ENCODE measurements around the gene OR12D2.
"Not testable (repeated sequence)": the region's sequence is repeated elsewhere in the genome, so short reads cannot be mapped to it uniquely, and the experiment has no call there.

The OR12D2 gene, protein sequence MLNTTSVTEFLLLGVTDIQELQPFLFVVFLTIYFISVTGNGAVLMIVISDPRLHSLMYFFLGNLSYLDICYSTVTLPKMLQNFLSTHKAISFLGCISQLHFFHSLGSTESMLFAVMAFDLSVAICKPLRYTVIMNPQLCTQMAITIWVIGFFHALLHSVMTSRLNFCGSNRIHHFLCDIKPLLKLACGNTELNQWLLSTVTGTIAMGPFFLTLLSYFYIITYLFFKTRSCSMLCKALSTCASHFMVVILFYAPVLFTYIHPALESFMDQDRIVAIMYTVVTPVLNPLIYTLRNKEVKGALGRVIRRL

DNA sequence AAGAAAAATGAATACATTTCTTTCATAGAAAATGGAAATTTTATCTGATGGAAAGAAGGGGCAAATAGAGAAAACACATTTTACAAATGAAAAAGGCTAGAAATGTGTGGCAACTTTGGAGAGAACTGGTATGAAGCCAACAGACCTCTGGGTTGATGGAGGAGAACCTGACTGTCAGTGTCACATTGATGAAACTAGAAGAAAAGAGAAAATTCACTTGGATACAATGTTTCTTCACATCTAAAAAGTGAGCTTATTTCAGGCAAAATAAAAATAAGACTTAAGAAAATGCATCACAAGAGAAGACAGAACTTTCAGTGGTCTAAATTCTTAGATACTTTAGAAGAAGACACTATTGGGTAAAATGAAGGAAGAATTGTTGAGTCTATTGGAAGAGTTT is at the start of gene OR12D2:
Gene OR12D2, plus strand, starts transcription at position 301 of the 400 bp plus-strand sequence. CDS start 1,069 bp downstream, outside the sequence.
- no peak for DNase-seq (ENCODE audit: low read depth in 4 of 4, low spot score in 1 of 4)

DNA sequence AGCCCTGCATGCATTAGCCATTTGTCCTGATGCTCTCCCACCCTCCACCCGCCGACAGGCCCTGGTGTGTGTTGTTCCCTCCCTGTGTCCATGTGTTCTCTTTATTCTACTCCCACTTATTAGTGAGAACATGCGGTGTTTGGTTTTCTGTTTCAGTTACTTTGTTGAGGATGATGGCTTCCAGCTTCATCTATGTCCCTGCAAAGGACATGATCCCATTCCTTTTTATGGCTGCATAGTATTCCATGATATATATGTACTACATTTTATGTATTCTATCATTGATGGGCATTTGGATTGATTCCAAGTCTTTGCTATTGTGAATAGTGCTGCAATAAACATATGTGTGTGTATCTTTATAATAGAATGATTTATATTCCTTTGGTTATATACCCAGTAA is 46.1 kb upstream of the OR12D2 start:
- not testable (repeated sequence) for DNase-seq (ENCODE audit: low read depth in 4 of 4, low spot score in 1 of 4)

DNA sequence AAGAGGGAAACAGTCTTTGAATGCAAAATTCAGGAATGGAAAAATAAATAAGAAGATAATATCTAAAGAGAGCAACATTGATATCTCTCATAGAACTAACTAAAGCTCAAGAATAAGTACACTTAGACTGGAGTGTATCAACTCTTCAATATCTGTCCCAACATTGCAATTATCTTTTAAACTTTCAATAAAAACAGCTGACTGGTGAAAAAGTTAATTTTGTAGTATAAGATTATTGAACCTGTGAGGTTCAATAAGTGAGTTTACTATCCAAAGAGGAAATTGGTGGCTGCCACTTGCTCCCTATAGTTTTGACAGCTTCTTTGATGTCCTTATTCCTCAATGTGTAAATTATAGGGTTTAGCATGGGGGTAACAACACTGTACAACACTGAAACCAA is 40.5 kb upstream of the OR12D2 start:
- no peak for DNase-seq (ENCODE audit: low read depth in 4 of 4, low spot score in 1 of 4)

DNA sequence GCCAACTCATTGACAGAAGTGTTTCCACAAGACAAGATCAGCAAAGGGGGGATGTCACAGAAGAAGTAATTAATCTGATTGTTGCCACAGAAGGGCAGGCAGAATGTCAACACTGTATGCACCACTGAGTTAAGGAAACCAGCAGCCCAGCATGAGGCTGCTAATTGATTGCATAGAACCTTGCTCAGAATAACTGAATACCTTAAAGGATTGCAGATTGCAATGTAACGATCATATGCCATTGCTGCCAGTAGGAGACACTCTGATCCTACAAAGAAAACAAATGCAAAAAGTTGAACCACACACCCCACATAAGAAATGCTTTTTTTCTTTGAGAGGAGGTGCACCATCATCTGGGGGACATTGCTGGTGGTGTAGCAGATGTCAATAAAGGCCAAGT is 39.8 kb upstream of the OR12D2 start:
- DNase-seq (ENCODE audit: low read depth in 4 of 4, low spot score in 1 of 4): no peak

DNA sequence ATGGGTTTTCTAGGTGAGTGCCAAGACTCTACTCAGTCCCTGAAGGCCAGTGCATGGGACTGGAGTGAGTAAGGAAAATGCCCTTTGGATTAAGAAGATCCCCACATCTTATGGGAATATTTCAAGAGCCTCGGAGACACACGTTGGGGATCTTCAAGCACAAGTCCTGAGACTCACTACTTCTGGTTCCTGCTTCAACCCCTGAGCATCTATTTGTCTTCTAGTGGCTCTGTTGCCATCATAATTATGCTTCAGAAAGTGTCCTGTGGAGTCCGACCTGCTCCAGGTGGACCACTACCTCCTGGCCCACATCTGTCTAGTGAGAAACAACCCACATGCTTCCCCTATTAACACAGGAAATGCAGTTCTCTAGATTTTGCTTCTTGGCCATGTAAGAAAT is 26.7 kb upstream of the OR12D2 start, which contains the start of gene OR5V1:
Gene OR5V1, minus strand, starts transcription at position 101 of the 400 bp plus-strand sequence. CDS start 12,670 bp downstream, outside the sequence.
- no peak for DNase-seq (ENCODE audit: low read depth in 4 of 4, low spot score in 1 of 4)

DNA sequence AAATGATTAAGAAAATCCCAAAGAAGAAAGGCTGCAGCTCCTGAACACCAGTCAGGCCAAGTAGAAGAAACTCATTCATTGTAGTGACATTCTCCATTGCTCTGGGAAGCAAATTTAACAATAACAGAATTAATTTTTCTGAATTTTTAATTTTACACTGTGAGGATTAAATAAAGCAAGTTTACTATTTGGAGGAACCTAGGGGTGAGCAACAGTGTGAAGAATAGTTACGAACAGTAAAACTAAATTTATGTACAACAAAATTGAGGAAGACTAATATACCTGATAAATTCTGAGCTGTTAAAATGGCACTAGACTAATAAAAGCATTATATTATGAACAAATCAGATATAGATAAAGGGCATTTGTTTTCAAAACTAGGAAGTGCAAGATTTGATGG is 20.2 kb upstream of the OR12D2 start, which contains the start of gene OR12D3:
Gene OR12D3, minus strand, starts transcription at position 101 of the 400 bp plus-strand sequence. Its CDS starts 4 bp downstream, at position 97.
- no peak for DNase-seq (ENCODE audit: low read depth in 4 of 4, low spot score in 1 of 4)

DNA sequence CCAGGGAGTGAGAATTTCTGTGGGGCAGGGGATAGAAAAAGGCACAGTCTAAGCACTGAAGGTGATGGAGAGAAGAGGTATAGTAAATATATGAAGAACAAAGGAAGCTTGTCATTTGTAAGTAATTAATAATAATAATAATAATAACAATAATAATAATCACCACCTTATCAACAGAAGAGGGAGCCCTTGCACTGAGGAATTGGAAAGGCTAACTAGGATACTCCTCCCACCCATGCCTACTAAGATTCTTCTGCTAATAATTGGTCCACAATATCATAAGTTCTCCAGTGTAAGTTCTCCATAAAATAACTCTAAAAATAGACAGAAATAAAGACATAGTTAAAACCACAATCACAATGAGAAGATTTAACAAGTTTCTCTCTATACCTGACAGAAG is 19.4 kb upstream of the OR12D2 start:
- no peak for DNase-seq (ENCODE audit: low read depth in 4 of 4, low spot score in 1 of 4)

DNA sequence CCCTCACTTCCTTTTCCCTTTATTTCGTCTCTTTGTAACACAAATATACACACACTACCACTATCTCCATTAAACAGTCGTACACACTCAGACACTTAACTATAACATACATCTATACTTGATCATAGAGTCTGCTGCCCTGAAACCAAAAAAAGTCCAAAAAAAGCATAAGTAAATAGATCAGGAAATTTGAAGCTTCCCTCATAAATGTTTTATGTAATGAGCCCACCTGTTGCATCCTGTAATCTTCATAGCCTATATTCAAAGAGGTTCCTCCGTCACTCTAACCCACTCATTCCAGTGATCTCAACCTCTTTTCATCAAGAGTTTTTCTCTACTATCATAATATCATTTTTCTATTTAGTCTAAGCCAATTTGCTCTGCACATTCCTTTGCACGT is 6.9 kb upstream of the OR12D2 start:
- no peak for DNase-seq (ENCODE audit: low read depth in 4 of 4, low spot score in 1 of 4)

DNA sequence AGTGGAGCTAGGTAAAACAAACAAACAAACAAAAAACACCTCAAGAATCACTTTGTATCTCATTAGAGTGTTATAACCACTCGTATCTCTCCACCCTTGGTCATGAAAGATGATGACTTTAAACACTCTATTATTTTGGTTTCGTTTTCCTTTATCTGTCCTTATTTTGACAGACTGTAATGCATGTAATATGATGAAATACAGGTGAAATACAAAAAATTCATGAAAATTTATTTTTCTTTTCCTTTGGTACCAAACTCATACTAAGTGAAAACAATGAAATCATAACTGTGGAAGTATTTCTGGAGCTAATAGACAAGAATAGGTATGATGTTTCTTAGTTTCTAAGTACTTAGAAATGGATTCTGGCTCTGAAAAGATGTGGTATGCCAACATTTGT is 4.1 kb downstream of the OR12D2 start:
- no peak for DNase-seq (ENCODE audit: low read depth in 4 of 4, low spot score in 1 of 4)

DNA sequence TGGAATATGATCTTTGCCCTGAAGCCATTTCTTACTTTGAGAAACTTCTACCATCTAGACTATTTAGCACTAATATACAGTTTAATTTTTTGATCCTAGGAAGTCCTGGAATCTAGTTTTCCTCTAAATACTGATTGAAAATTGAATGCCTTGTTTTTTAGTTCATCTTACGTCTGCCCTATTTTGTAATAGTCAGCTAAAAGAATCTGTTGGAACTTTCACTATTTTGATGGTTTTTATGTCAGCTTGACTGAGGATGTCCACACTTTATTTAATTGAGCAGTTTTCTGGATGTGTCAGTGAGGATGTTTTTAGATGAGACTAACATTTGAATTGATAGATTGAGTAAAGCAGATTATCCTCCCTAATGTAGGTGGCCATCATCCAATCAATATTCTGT is 8.4 kb downstream of the OR12D2 start:
- DNase-seq (ENCODE audit: low read depth in 4 of 4, low spot score in 1 of 4): no peak

DNA sequence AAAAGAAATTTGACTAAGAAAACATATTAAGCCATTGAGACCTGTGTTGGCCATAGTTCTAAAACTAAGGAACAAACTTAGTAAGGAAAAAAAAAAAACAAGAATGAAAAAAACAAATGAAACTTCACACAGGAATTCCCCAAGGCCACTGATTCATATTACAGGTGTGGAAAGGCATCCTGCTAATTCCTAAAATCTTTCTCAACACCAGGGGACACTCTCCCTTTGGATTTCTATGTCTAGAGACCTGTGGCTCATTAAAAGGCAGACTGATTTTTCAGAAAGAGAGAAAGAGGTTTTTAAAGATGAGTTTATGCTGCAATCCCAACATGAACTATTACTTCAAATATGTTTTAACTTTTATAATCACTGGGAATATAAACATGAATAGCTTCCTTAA is 19.2 kb downstream of the OR12D2 start, which contains the start of gene OR12D1:
Gene OR12D1, plus strand, starts transcription at position 341 of the 400 bp plus-strand sequence.
- no peak for DNase-seq (ENCODE audit: low read depth in 4 of 4, low spot score in 1 of 4)

DNA sequence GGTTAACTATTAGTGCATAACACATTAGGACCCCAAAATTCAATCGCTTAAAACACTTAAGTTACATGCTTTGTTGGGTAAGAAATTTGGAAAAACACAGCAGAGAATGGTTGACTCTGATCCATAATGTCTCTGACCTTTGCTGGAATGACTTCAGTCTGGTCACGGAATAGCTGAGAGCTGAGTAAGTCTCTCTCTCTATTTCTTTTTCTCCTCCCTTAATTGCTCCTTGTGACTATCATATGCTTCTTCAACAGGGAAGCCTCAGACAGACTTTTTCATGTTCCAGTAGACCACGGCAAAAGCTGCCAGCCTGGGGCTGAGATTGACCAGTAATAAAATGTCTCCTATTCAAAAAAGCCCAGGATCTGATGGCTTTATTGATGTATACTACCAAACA is 24.1 kb downstream of the OR12D2 start:
- DNase-seq (ENCODE audit: low read depth in 4 of 4, low spot score in 1 of 4): no peak

DNA sequence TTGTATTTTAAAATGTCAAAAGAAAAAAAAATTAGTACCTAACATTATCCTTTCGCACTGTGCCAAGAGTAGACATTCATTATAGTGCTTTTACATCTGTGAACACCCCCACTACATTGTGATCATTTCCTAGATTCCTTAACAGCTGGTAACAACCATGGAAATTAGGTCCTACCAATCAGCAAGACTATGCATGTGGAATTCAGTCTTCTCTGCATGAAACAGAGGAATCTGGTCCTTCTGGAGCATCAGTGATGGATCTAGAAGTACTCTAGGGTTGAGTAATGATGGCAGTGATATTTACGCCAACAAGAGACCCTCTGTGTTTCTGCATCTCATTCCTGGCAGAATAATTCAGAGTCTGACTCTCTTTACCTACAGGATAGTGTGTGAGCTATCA is 28.7 kb downstream of the OR12D2 start:
- no peak for DNase-seq (ENCODE audit: low read depth in 4 of 4, low spot score in 1 of 4)

DNA sequence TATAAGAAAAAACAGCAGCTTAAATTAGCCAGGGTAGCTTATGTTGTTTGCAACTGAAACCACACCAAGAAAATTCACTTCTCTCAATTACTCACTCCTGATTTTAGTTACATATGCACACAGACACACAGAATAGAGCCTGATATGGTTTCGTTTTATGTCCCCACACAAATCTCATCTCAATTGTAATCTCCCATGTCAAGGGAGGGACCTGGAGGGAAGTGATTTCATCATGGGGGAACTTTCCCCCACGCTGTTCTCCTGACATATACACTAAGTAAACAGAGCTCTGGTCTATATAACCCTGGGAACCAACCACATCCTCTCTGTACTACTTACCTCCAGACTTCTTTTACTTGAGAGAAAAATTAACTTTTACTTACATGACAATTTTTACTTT is 29.1 kb downstream of the OR12D2 start:
- no peak for DNase-seq (ENCODE audit: low read depth in 4 of 4, low spot score in 1 of 4)

DNA sequence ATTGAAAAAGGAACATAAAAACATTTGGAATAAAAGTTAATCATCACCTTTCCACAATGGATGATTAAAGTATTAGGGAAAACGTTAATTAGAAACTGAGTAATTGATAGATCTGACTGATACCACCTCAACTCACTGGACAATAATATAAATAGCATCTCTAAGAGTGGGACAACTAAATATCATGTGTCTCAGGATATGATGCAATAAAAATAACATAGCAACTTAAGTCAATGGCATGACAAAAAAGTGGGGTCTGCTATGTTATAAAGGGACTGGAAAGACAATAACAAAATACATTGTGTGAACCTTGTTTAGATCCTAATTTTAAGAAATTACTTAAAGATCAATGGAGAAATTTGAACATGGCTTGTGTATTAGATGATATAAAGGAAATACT is 29.6 kb downstream of the OR12D2 start:
- DNase-seq (ENCODE audit: low read depth in 4 of 4, low spot score in 1 of 4): no peak

DNA sequence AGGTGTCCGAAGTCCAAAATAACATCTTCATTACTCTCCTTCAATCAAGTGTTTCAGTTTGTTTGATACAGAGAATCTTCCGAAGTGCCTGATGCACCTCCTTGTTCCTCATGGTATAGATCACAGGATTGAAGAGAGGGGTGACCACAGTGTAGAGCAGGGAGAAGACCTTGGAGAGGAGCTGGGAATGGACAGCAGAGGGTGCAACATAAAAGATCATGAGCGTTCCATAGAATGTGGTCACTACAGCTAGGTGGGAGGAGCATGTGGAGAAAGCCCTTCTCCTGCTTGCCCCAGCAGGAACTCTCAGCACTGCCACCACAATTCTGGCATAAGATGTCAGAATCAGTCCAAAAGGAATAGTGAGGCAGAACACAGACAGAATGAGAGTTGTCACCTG is 31.2 kb downstream of the OR12D2 start:
- DNase-seq (ENCODE audit: low read depth in 4 of 4, low spot score in 1 of 4): no peak

DNA sequence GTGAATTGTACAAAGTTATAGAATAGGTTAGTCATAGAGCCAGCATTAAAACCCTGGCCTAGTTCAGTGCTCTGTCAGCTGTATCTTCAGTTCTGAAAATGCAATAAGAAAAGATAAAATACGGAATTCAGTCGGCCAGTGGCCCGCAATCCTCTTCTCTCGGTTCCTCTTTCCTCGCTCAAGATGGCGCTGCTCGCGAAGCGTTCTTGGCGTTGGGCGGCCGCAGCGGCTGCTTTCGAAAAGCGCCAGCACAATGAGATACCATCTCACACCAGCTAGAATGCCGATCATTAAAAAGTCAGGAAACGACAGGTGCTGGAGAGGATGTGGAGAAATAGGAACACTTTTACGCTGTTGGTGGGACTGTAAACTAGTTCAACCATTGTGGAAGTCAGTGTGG is 41.3 kb downstream of the OR12D2 start:
- not testable (repeated sequence) for DNase-seq (ENCODE audit: low read depth in 4 of 4, low spot score in 1 of 4)

DNA sequence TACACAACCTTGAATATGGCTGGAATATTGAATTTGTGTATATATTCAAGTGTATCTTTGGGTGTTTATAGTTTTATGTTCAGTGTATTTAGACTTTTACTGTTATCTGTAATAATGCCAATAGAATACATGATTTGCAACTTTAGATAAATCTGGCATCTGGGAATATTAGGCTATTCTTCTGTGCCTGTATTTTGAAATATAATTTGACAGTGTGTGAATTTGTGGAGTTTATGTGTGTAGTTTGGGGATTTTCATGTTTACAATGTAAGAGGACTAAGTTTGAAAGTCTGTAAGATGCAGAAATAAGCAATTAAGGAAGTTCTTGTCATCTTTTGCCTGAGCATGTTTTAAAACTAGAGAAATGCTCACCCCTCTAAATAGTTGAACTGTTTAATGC is 43.6 kb downstream of the OR12D2 start, which contains the start of gene OR10C1:
Gene OR10C1, plus strand, starts transcription at position 301 of the 400 bp plus-strand sequence. CDS start 710 bp downstream, outside the sequence.
- no peak for DNase-seq (ENCODE audit: low read depth in 4 of 4, low spot score in 1 of 4)

DNA sequence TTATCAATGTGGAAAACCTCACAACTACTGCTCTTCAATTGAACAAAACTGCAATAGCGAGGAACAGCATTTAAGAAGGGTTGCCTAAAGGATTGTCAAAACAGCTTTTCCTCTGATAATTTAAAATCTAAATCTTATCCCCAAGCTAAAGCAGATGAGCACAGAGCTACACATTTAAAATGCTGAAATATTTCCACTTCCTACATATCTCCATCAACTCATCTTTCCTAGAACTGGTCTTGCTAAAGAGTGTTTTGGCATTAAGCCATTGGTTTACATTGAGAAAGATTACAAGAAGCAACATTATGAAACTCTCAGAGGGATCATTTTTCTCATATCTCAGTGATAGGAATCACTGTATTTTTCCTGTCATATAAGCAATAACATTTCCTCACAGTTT is 47.3 kb downstream of the OR12D2 start:
- DNase-seq (ENCODE audit: low read depth in 4 of 4, low spot score in 1 of 4): no peak

DNA sequence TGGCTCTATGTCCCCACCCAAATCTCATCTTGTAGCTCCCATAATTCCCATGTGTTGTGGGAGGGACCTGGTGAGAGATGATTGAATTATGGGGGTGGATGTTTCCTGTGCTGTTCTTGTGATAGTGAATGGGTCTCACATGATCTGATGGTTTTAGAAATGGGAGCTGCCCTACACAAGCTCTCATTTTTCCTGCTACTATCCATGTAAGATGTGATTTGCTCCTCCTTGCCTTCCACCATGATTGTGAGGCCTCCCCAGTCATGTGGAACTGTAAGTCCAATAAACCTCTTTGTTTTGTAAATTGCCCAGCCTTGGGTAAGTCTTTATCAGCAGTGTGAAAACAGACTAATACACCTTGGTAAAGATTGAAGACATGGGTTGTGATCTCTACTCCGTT is 48.6 kb downstream of the OR12D2 start:
- DNase-seq (ENCODE audit: low read depth in 4 of 4, low spot score in 1 of 4): not testable (repeated sequence)
